Iris pigment epithelial cell (primary cell): ENCODE data around the gene FNBP1L.
A peak's percentile ranks its signal among the peaks of the same experiment; 100 is the strongest.
"Not testable (repeated sequence)": the region's sequence is repeated elsewhere in the genome, so short reads cannot be mapped to it uniquely, and the experiment has no call there.

ENCODE experiments used
- DNase-seq: peaks from one replicate; pipeline ENCODE4 v3.0.0-alpha.2; 2011; ENCODE audit warnings: low read depth

FNBP1L gene

GRCh38 chr1:93443454-93443853 lies 4.5 kb upstream of the FNBP1L start:
- DNase-seq = no peak

- DNase-seq = no peak
Observed at GRCh38 chr1:93446837-93447451, 974 bp upstream of the FNBP1L start.

- no peak for DNase-seq
Observed at GRCh38 chr1:93448292-93448982, 519 bp downstream of the FNBP1L start.

- DNase-seq = peak; percentile 85
Observed at GRCh38 chr1:93448983-93449804, 1.3 kb downstream of the FNBP1L start.

GRCh38 chr1:93450321-93450720 lies 2.4 kb downstream of the FNBP1L start:
- DNase-seq = no peak

- DNase-seq = peak; percentile 44
Observed at GRCh38 chr1:93453911-93454310, 6.0 kb downstream of the FNBP1L start.

GRCh38 chr1:93459126-93459525 lies 11.2 kb downstream of the FNBP1L start:
- DNase-seq = peak; percentile 77

- no peak for DNase-seq
Observed at GRCh38 chr1:93461236-93461635, 13.3 kb downstream of the FNBP1L start.

GRCh38 chr1:93463960-93464359 lies 16.0 kb downstream of the FNBP1L start:
- peak; percentile 47 for DNase-seq

- not testable (repeated sequence) for DNase-seq
Observed at GRCh38 chr1:93465371-93466082, 17.6 kb downstream of the FNBP1L start.

- DNase-seq = no peak
Observed at GRCh38 chr1:93467606-93468005, 19.7 kb downstream of the FNBP1L start.

GRCh38 chr1:93468662-93469061 lies 20.7 kb downstream of the FNBP1L start:
- peak; percentile 22 for DNase-seq

- DNase-seq = not testable (repeated sequence)
Observed at GRCh38 chr1:93469223-93469622, 21.3 kb downstream of the FNBP1L start.

- DNase-seq = no peak
Observed at GRCh38 chr1:93471284-93471683, 23.4 kb downstream of the FNBP1L start.

GRCh38 chr1:93471911-93472310 lies 24.0 kb downstream of the FNBP1L start:
- DNase-seq = peak; percentile 90

- DNase-seq = no peak
Observed at GRCh38 chr1:93474321-93474720, 26.4 kb downstream of the FNBP1L start.

- DNase-seq = peak; percentile 20
Observed at GRCh38 chr1:93475681-93476080, 27.8 kb downstream of the FNBP1L start.

- not testable (repeated sequence) for DNase-seq
Observed at GRCh38 chr1:93479133-93479745, 31.3 kb downstream of the FNBP1L start.

- DNase-seq = not testable (repeated sequence)
Observed at GRCh38 chr1:93481899-93482298, 34.0 kb downstream of the FNBP1L start.

- DNase-seq = no peak
Observed at GRCh38 chr1:93483200-93483599, 35.3 kb downstream of the FNBP1L start.

GRCh38 chr1:93483606-93484005 lies 35.7 kb downstream of the FNBP1L start:
- no peak for DNase-seq

- DNase-seq = no peak
Observed at GRCh38 chr1:93488207-93488606, 40.3 kb downstream of the FNBP1L start.
